Transverse colon (tissue), 4 donors: ENCODE data around the gene MYO18B. TPM values are rescaled to one million over a fixed set of nuclear protein-coding genes. Genes with fewer than 3 reads are reported as not detected.

Experiments
- DNase-seq: peaks from one replicate; pipeline ENCODE4 v3.0.0-alpha.2; 2019
- H3K27ac ChIP-seq, 4 donors: fragments of 200-600 bp; sonication (generic); 2 replicates each; pipeline ENCODE4 v1.5.1; 2016 to 2018; ENCODE audit warnings: inconsistent platforms in 4 of 4
- H3K27me3 ChIP-seq: fragments of 200-600 bp; sonication (generic); 2 replicates; pipeline ENCODE4 v1.5.1; 2017; ENCODE audit warnings: inconsistent platforms
- H3K36me3 ChIP-seq, 4 donors: fragments of 200-600 bp; sonication (generic); 2 replicates each; pipeline ENCODE4 v1.5.1; 2017 to 2019; ENCODE audit warnings: inconsistent platforms in 4 of 4
- H3K4me1 ChIP-seq, 4 donors: fragments of 200-600 bp; sonication (generic); 2 replicates each; pipeline ENCODE4 v1.5.1; 2017 to 2020; ENCODE audit warnings: inconsistent platforms in 4 of 4
- H3K4me3 ChIP-seq, 4 donors: fragments of 200-600 bp; sonication (generic); 1 replicate in 1 of 4; 2 replicates in 3 of 4; pipeline versions ENCODE4 v1.5.1 to v1.6.1; 2017 to 2019; ENCODE audit warnings: inconsistent platforms in 4 of 4
- H3K9me3 ChIP-seq, 2 donors: fragments of 200-600 bp; sonication (generic); 2 replicates each; pipeline ENCODE4 v1.5.1; 2017 to 2019; ENCODE audit warnings: inconsistent platforms in 2 of 2
- CTCF ChIP-seq, 5 experiments: fragments of 200-600 bp in 3 of 5; fragments of 450-650 bp in 2 of 5; sonication (generic) in 3 of 5; IDR thresholded peaks; 1 replicate in 2 of 5; 2 replicates in 3 of 5; pipeline ENCODE4 v1.5.1; 2016 to 2017; ENCODE audit warnings: antibody characterized with exemption in 5 of 5, inconsistent platforms in 3 of 5, mild to moderate bottlenecking in 2 of 5, moderate library complexity in 1 of 5
- EP300 ChIP-seq: sonication (generic); formaldehyde crosslinking; IDR thresholded peaks from one replicate; pipeline ENCODE4 v1.6.1; 2017; ENCODE audit warnings: antibody characterized with exemption, low read depth
- POLR2A ChIP-seq: fragments of 450-650 bp; IDR thresholded peaks from one replicate; pipeline ENCODE4 v1.6.1; 2016; ENCODE audit warnings: antibody characterized with exemption, mild to moderate bottlenecking, moderate library complexity
- POLR2AphosphoS5 ChIP-seq, 3 donors: sonication (generic); formaldehyde crosslinking; IDR thresholded peaks; one replicate each; pipeline ENCODE4 v1.6.1; 2016; ENCODE audit warnings: antibody characterized with exemption in 3 of 3
- WGBS, 2 donors: methylation state at CpG; one replicate each; pipeline ENCODE4 v1.1.5; 2018; ENCODE audit warnings: low coverage in 1 of 2; 5-methylcytosine and 5-hydroxymethylcytosine counted together
- in situ Hi-C, 4 donors: fragments of 200-750 bp; cut with MboI; loops; one replicate each; pipeline versions ENCODE4 v1.15.0 to v1.15.1; 2017; ENCODE audit warnings: low sequenced_read_pairs in 3 of 4, low pct_ligation_motif_present in 1 of 4, low pct_unique_long_range_greater_than_20kb in 1 of 4
- intact Hi-C: fragments of 100-400 bp; cut with DNase I; formaldehyde crosslinking; loops from one replicate; pipeline ENCODE4 v1.15.1; 2023; ENCODE audit warnings: low total_unique reads
- total RNA-seq, 4 donors: library from RNA; depleted of rRNA; stranded (reverse); fragments of >200 nt; gene quantifications; one replicate each; pipeline ENCODE4 v1.1.0, GENCODE V29; 2016

The MYO18B gene
- total RNA-seq, 4 donors from 2014 or later, result 0.27 TPM; not detected in 3

GRCh38 chr22:25729016-25729995 is 12.7 kb upstream of the MYO18B start:
- no peak overlapping the region for H3K27ac ChIP-seq
- no peak for DNase-seq
- WGBS, 2 donors, result 55 to 58% methylated on average over 9 to 19 of the region's 19 CpGs
- in situ Hi-C loops (no loop called here), intact Hi-C loops (no loop called here)
- no peaks in the 10 kb centered on the region for H3K27me3 ChIP-seq
- H3K4me1 ChIP-seq, result no peaks in the 10 kb centered on the region
- H3K9me3 ChIP-seq, result no peaks in the 10 kb centered on the region
- H3K4me3 ChIP-seq, result no peak overlapping the region
- H3K36me3 ChIP-seq, result no peaks in the 10 kb centered on the region
- TF ChIP-seq EP300, result no peak

GRCh38 chr22:25735650-25736049 is 6.3 kb upstream of the MYO18B start:
- H3K4me3 ChIP-seq, result no peak overlapping the region
- H3K27ac ChIP-seq, result no peak overlapping the region
- no peaks in the 10 kb centered on the region for H3K36me3 ChIP-seq
- intact Hi-C loops, result no loop called here
- TF ChIP-seq EP300, result no peak
- TF ChIP-seq POLR2A, result no peak
- no peak for TF ChIP-seq POLR2AphosphoS5 (IDR thresholded peaks at IDR 0.05)
- TF ChIP-seq CTCF (IDR thresholded peaks at IDR 0.05), result no peak
- 83% methylated on average over 1 to 2 of the region's 2 CpGs for WGBS, 2 donors
- H3K9me3 ChIP-seq, result no peaks in the 10 kb centered on the region
- in situ Hi-C loops, result no loop called here
- DNase-seq, result no peak
- H3K27me3 ChIP-seq, result peaks cover 5% of the 10 kb centered on the region
- no peaks in the 10 kb centered on the region for H3K4me1 ChIP-seq

- H3K9me3 ChIP-seq, result no peaks in the 10 kb centered on the region
- H3K4me1 ChIP-seq, result no peaks in the 10 kb centered on the region
- no peak for TF ChIP-seq POLR2A
- in situ Hi-C loops, result no loop called here
- intact Hi-C loops, result no loop called here
- 76 to 89% methylated on average over 8 to 9 of the region's 9 CpGs for WGBS, 2 donors
- no peaks in the 10 kb centered on the region for H3K36me3 ChIP-seq
- H3K27me3 ChIP-seq, result peaks cover 5% of the 10 kb centered on the region
- no peak overlapping the region for H3K4me3 ChIP-seq
- no peak overlapping the region for H3K27ac ChIP-seq
- no peak for DNase-seq
These were observed 5.5 kb upstream of the MYO18B start for GRCh38 chr22:25736378-25737011.

GRCh38 chr22:25739659-25740344 is 2.2 kb upstream of the MYO18B start:
- Histone ChIP-seq H3K4me1 (no peaks in the 10 kb centered on the region), H3K9me3 (no peaks in the 10 kb centered on the region), H3K4me3 (no peak overlapping the region), H3K36me3 (no peaks in the 10 kb centered on the region), H3K27ac (no peak overlapping the region), H3K27me3 (peaks cover 5% of the 10 kb centered on the region)
- WGBS, 2 donors, result 81 to 87% methylated on average over 5 to 11 of the region's 11 CpGs
- intact Hi-C loops (no loop called here), in situ Hi-C loops (no loop called here)
- no peak for DNase-seq
- TF ChIP-seq EP300 (no peak), POLR2AphosphoS5 (IDR thresholded peaks at IDR 0.05) (no peak), CTCF (IDR thresholded peaks at IDR 0.05) (no peak), POLR2A (no peak)
